H1 (cell line): ENCODE data around the gene UPF1. TPM values are rescaled to one million over a fixed set of nuclear protein-coding genes. Genes with fewer than 3 reads are reported as not detected.
A peak's percentile ranks its signal among the peaks of the same experiment; 100 is the strongest.

ENCODE experiments used
- CBX5 ChIP-seq: fragments of 300-800, 300-1000 bp; sonication (generic); IDR thresholded peaks from 2 replicates; pipeline ENCODE4 v1.7.1; 2016; ENCODE audit warnings: antibody characterized with exemption, low read length, low read depth
- CBX8 ChIP-seq: fragments of 300-800, 300-1000 bp; sonication (generic); IDR thresholded peaks from 2 replicates; pipeline ENCODE4 v1.7.1; 2016; ENCODE audit warnings: low read depth, low read length, borderline replicate concordance
- CTBP2 ChIP-seq: IDR thresholded peaks from 2 replicates; pipeline ENCODE4 v1.7.0; 2011; ENCODE audit warnings: borderline replicate concordance, mild to moderate bottlenecking, moderate library complexity, mixed read lengths, low read length; ENCODE audit not compliant: insufficient read depth, insufficient read length
- EGR1 ChIP-seq: IDR thresholded peaks from 2 replicates; pipeline ENCODE4 v1.6.1; 2011; ENCODE audit warnings: low read depth, low read length, borderline replicate concordance
- HDAC2 ChIP-seq, 2 experiments: fragments of 300-600 bp in 1 of 2; sonication (generic) in 1 of 2; IDR thresholded peaks; 2 replicates each; pipeline ENCODE4 v1.6.1; 2011 to 2012; ENCODE audit warnings: low read depth in 2 of 2, low read length in 2 of 2, mild to moderate bottlenecking in 2 of 2, moderate library complexity in 2 of 2, borderline replicate concordance in 1 of 2, inconsistent platforms in 1 of 2
- MAX ChIP-seq: IDR thresholded peaks from 2 replicates; pipeline ENCODE4 v1.6.1; 2012; ENCODE audit warnings: inconsistent platforms
- PHF8 ChIP-seq: fragments of 200-600 bp; sonication (generic); conservative IDR thresholded peaks from 2 replicates; pipeline ENCODE4 v1.7.1; 2012; ENCODE audit warnings: low read depth, mild to moderate bottlenecking, inconsistent platforms, low read length, moderate library complexity
- POLR2AphosphoS5 ChIP-seq: IDR thresholded peaks from 2 replicates; pipeline ENCODE4 v1.6.1; 2011; ENCODE audit warnings: low read depth, low read length
- RAD21 ChIP-seq, 2 experiments: IDR thresholded peaks in 1 of 2; conservative IDR thresholded peaks in 1 of 2; 2 replicates each; pipeline ENCODE4 v1.6.1; 2011; ENCODE audit warnings: low read depth in 2 of 2, low read length in 2 of 2, improper control_type of control experiment in 1 of 2, inconsistent platforms in 1 of 2, mild to moderate bottlenecking in 1 of 2, moderate library complexity in 1 of 2
- RNF2 ChIP-seq: fragments of 200-900, 300-1000 bp; sonication (generic); IDR thresholded peaks from 2 replicates; pipeline ENCODE4 v1.7.1; 2016; ENCODE audit warnings: borderline replicate concordance, low read depth, mild to moderate bottlenecking, antibody characterized with exemption, low read length; ENCODE audit not compliant: poor library complexity, severe bottlenecking; ENCODE audit errors: missing control alignments
- polyA plus RNA-seq, 7 experiments: library from polyadenylated mRNA; depleted of rRNA in 3 of 7; stranded (reverse) in 5 of 7; unstranded in 2 of 7; fragments of >200 nt in 5 of 7; fragments of 200-250 nt in 2 of 7; gene quantifications; 1 replicate in 5 of 7; 2 replicates in 1 of 7; 4 replicates in 1 of 7; pipeline versions ENCODE4 v1.2.1 to v1.2.3, GENCODE V29; 2011 to 2013; ENCODE audit warnings: missing spikeins in 2 of 7, mixed read lengths in 2 of 7
- total RNA-seq: library from RNA; stranded (reverse); fragmentation: NEBNext Ultra II Directional; extraction: Animal tissue kit (Norgen Biotek cat#: 25700); gene quantifications from 2 replicates; pipeline ENCODE4 v1.2.1, GENCODE V29; 2021
- TF ChIP-seq, protein P1 (sequence below): IDR thresholded peaks from 2 replicates; pipeline ENCODE4 v1.6.1; 2012; ENCODE audit warnings: inconsistent platforms
- TF ChIP-seq, protein P2 (sequence below): IDR thresholded peaks from 2 replicates; pipeline ENCODE4 v1.6.1; 2012; ENCODE audit warnings: low read length, inconsistent platforms
- TF ChIP-seq, protein P3 (sequence below): IDR thresholded peaks from 2 replicates; pipeline ENCODE4 v1.6.1; 2011; ENCODE audit warnings: low read depth, mild to moderate bottlenecking, low read length; ENCODE audit not compliant: insufficient read depth

The UPF1 gene
- total and polyA plus RNA-seq, 2 of the 8 experiments (the other 6 are each of a cell fraction or from before 2014, with no cell fraction given) = 46.4 to 62.0 TPM

GRCh38 chr19:18865973-18866799 lies 34.4 kb downstream of the UPF1 start (continued):
- peak; percentile 60 to 73 for TF ChIP-seq RAD21 (IDR thresholded peaks at IDR 0.05 in 1 of 2, conservative IDR thresholded peaks at IDR 0.05 in 1 of 2; ENCODE audit: low read depth in 2 of 2, low read length in 2 of 2)
- TF ChIP-seq PHF8 = no peak
- TF ChIP-seq EGR1 = no peak
- TF ChIP-seq, protein P1, sequence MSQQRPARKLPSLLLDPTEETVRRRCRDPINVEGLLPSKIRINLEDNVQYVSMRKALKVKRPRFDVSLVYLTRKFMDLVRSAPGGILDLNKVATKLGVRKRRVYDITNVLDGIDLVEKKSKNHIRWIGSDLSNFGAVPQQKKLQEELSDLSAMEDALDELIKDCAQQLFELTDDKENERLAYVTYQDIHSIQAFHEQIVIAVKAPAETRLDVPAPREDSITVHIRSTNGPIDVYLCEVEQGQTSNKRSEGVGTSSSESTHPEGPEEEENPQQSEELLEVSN = peak; percentile 16; the same call in 1 of the 2 replicates
- TF ChIP-seq RNF2 = no peak
- TF ChIP-seq POLR2AphosphoS5 = no peak
- TF ChIP-seq, protein P2, sequence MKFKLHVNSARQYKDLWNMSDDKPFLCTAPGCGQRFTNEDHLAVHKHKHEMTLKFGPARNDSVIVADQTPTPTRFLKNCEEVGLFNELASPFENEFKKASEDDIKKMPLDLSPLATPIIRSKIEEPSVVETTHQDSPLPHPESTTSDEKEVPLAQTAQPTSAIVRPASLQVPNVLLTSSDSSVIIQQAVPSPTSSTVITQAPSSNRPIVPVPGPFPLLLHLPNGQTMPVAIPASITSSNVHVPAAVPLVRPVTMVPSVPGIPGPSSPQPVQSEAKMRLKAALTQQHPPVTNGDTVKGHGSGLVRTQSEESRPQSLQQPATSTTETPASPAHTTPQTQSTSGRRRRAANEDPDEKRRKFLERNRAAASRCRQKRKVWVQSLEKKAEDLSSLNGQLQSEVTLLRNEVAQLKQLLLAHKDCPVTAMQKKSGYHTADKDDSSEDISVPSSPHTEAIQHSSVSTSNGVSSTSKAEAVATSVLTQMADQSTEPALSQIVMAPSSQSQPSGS = no peak
- TF ChIP-seq, protein P3, sequence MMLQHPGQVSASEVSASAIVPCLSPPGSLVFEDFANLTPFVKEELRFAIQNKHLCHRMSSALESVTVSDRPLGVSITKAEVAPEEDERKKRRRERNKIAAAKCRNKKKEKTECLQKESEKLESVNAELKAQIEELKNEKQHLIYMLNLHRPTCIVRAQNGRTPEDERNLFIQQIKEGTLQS = no peak
- no peak for TF ChIP-seq HDAC2 (IDR thresholded peaks at IDR 0.05; ENCODE audit: borderline replicate concordance in 1 of 2, low read depth in 2 of 2, low read length in 2 of 2)
- no peak for TF ChIP-seq CBX5
- TF ChIP-seq MAX = peak; percentile 77
- TF ChIP-seq CTBP2 = no peak
- TF ChIP-seq CBX8 = no peak
